Medulla oblongata (tissue), 1 donor: ENCODE results near the gene KLF5.

Experiments used
- DNase-seq: peaks from one replicate; pipeline ENCODE4 v3.0.0-alpha.2; 2015; ENCODE audit errors: extremely low spot score

The KLF5 gene

GRCh38 chr13:73059460-73060250 is 850 bp downstream of the KLF5 start:
- DNase-seq = no peak

GRCh38 chr13:73060251-73061160 is 1.7 kb downstream of the KLF5 start:
- DNase-seq = no peak

- no peak for DNase-seq
These were observed 2.7 kb downstream of the KLF5 start for GRCh38 chr13:73061473-73061872.

- no peak for DNase-seq
These were observed 3.1 kb downstream of the KLF5 start for GRCh38 chr13:73061876-73062275.

DNA sequence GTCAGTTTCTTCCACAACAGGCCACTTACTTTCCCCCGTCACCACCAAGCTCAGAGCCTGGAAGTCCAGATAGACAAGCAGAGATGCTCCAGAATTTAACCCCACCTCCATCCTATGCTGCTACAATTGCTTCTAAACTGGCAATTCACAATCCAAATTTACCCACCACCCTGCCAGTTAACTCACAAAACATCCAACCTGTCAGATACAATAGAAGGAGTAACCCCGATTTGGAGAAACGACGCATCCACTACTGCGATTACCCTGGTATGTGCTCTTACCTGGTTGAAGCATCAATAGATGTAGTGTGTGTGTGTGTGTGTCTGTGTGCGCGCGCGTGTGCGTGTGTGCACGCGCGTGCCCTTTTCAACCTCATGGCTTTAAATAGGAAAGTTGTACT is 3.7 kb downstream of the KLF5 start:
- DNase-seq = no peak

DNA sequence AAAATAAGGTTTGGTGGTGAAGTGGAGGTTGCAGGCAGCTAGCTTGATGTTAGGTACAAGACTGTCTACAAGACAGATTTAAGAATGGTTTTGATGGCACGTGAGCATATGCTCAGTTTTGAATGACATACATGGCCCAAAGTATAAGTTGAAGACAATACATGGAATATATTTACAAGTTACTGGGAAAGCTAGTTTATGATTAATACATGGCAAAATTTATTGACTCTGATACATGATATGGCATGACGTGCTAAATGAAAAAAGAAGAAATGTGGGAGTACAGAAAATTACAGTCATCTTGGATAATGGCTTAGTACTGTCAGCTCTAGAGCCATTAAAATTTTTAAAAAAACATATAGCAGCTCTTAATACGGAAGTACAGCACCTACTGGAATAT is 4.4 kb downstream of the KLF5 start:
- DNase-seq = no peak

- no peak for DNase-seq
These were observed 6.2 kb downstream of the KLF5 start for GRCh38 chr13:73065036-73065435.

DNA sequence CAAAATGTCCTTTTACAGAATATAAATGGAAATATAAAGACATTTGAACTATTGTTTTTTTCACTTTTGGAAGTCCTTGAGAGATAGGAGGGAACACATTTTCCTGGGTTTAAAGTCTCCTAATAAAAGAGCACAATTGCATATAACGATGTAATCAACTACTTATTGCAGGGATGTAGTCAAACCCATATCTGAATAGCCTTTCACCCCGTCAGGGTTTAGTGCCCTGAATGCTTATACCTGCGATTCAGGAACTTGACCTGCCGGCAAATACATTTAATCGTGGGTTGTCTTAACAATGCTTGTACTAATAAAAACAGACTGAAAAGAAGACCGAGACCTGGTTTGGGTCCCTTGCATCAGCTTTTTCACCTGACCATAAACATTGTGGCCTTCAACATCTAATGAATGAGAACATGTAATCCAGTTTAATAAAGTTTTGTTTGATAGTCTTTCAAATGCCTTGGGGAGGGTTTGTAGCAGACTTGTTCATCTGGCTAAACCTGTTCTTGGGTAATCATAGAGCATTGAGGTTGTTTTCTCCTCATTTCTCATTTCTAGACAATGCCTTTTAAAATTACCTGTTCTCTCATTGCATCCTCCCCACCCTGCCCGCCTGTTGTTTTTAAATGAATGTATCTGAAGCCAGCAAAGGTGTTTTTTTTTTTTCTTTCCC is 7.0 kb downstream of the KLF5 start:
- DNase-seq = no peak

GRCh38 chr13:73069206-73069805 is 10.5 kb downstream of the KLF5 start:
- no peak for DNase-seq

DNA sequence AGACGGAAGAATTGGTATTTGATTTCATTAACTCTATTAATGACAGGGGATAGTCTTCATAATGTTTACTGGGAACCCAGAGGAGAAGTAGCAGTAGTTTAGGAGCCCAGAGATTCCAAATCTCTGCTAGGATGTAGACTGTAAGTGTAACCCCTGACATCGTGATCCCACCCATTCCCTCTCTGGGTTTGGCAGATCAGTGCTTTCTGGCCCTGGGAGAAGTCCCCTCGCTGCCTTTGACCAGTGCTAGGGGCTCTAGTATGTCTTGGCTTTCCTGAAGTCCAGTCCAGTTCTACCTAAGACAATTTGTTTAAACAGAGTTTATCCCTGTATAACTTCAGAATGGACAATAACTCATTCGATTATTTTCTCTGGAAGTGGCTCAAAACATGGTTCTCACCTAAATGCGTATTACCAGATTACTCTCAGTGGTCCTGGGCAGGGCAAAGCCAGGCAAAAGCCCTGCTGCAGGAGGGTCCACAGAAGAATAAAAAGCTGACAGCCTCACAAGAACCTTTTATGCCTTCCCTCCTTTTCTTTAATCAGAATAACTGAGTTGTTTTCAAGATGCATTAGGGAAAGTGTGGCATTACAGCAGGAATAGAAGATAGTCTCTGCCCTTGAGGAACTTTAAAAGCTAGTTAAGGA is 11.8 kb downstream of the KLF5 start:
- no peak for DNase-seq

DNA sequence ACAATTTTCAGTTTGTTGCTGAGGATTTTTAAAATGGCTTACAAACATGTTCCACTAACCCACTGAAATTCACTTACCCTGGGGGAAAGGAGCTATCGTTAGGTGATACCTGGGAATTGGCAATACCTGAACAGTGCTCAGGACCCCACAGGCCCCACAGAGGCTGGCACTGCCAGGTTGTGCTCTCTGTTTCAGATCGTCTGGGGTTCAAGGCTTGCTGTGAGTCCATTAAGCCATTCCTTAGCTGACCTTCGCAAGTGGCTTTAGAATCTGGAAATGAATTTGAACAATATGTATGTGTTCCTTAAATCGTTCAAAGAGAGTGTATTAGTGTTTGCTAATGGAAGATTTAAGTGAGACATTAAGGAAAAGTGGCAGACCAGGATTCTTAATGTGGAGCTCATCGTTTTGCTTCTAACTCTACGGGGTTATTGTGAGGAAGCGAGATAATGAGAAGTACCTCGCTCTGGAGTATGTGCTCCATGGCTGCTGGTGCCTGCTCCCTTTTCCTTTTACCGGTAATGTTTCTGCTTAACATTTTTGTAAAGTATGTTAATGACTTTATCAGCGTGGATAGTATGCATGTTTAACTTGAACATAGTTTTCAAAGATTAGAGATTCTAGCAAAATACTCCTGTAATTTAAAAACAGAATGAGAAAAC is 13.6 kb downstream of the KLF5 start:
- no peak for DNase-seq

GRCh38 chr13:73073050-73073449 is 14.2 kb downstream of the KLF5 start:
- no peak for DNase-seq

DNA sequence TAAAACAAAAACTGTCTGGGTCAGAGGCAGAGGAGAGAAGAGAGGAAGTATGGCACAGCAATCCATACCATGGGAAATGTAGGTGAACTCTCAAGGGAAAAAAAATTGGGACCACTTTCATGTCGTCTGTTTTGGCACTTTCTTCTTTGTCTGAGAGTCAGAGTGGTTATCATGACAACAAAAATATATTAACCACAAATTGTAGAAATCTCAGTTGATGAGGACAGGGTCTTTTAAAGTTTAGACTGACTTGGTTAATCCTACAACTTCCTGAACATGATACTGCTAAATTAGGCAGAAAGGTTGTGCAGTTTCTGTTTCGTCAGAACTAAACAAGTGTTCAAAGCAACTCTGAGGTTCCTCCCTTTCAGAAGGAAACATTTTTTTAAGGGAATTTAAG is 15.2 kb downstream of the KLF5 start:
- DNase-seq = no peak

DNA sequence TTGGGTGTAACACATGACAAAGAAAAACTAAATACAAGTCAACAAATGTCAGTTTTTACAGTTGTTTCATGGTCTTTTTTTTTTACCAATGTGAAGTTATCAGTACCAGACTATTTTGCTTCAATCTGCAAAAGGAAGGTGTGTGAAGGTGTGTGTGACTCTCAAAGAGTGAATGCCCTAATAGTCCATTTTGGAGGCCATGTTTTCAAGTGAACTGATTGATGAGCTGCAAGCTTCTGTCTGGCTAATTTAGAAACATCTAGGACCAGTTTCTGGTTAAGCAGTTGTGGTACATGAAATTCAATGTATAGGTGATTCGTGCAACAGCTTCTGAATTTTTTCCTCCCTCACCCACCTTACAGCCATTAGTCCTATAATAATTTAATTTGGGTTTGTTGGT is 16.1 kb downstream of the KLF5 start:
- no peak for DNase-seq

GRCh38 chr13:73075546-73075945 is 16.7 kb downstream of the KLF5 start:
- DNase-seq = no peak

GRCh38 chr13:73075954-73076353 is 17.1 kb downstream of the KLF5 start:
- DNase-seq = no peak

GRCh38 chr13:73077865-73078264 is 19.1 kb downstream of the KLF5 start:
- DNase-seq = no peak

DNA sequence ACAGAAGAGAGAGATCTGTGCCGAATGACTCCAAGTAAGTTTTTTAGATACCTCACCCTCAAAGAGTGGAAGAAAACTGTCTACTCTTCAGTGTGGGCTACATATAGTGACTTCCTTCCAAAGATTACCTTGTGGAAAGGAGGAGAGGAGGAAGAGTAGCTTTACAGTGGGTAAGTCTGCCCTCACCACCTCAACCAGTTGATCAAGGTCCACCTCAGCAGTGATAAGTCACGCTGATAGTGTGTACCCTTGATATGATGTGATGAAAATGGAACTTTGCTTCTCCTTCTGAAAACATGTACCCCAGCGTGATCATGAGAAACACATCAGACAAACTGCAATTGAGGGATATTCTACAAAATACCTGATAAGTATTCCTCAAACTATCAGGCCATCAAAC is 20.6 kb downstream of the KLF5 start:
- no peak for DNase-seq

- no peak for DNase-seq
These were observed 22.6 kb downstream of the KLF5 start for GRCh38 chr13:73081256-73081915.

GRCh38 chr13:73082471-73082870 is 23.7 kb downstream of the KLF5 start:
- no peak for DNase-seq
